Measurements from ENCODE around the gene ERGIC1. TPM values are rescaled to one million over a fixed set of nuclear protein-coding genes. Genes with fewer than 3 reads are reported as not detected.
A peak's percentile ranks its signal among the peaks of the same experiment; 100 is the strongest.

Gene ERGIC1
- total RNA-seq, 4 donors from 2014 or later: 54.4 to 108 (median 88.0) TPM

- peak overlapping the region; percentile 88 to 92 (median 90) for H3K27ac ChIP-seq
- H3K4me3 ChIP-seq: peak overlapping the region in 2 of 4 donors; percentile 5 to 7
- H3K4me1 ChIP-seq: peaks cover 52 to 60% of the 10 kb centered on the region in 2 donors
- H3K9me3 ChIP-seq: no peaks in the 10 kb centered on the region
- H3K27me3 ChIP-seq: no peaks in the 10 kb centered on the region
- no peaks in the 10 kb centered on the region for H3K36me3 ChIP-seq
- peak; percentile 78 to 88 for ATAC-seq
- intact Hi-C loops (cut with DNase I; ENCODE audit: low total_unique reads) (loop anchor here (1.0 to 2.0 kb wide), 3 partner anchors 18 to 73 kb away; no protein-coding TSS in a partner anchor), in situ Hi-C loops (cut with MboI; ENCODE audit: low sequenced_read_pairs in 4 of 4) (loop anchor here in 1 of 4 donors (10.0 kb wide), 1 partner anchor 69 kb away; no protein-coding TSS in a partner anchor)
- peak in 1 of 2 donors; percentile 63 for TF ChIP-seq POLR2A (IDR thresholded peaks at IDR 0.05)
- TF ChIP-seq, protein P1, sequence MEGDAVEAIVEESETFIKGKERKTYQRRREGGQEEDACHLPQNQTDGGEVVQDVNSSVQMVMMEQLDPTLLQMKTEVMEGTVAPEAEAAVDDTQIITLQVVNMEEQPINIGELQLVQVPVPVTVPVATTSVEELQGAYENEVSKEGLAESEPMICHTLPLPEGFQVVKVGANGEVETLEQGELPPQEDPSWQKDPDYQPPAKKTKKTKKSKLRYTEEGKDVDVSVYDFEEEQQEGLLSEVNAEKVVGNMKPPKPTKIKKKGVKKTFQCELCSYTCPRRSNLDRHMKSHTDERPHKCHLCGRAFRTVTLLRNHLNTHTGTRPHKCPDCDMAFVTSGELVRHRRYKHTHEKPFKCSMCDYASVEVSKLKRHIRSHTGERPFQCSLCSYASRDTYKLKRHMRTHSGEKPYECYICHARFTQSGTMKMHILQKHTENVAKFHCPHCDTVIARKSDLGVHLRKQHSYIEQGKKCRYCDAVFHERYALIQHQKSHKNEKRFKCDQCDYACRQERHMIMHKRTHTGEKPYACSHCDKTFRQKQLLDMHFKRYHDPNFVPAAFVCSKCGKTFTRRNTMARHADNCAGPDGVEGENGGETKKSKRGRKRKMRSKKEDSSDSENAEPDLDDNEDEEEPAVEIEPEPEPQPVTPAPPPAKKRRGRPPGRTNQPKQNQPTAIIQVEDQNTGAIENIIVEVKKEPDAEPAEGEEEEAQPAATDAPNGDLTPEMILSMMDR (IDR thresholded peaks at IDR 0.05 in 4 of 5, conservative IDR thresholded peaks at IDR 0.05 in 1 of 5): peak in 3 of 5 experiments; percentile 26 to 39 (median 34)
- peak; percentile 94 to 96 for DNase-seq
Measured at GRCh38 chr5:172795318-172795977, 38.6 kb upstream of the ERGIC1 start.

DNA sequence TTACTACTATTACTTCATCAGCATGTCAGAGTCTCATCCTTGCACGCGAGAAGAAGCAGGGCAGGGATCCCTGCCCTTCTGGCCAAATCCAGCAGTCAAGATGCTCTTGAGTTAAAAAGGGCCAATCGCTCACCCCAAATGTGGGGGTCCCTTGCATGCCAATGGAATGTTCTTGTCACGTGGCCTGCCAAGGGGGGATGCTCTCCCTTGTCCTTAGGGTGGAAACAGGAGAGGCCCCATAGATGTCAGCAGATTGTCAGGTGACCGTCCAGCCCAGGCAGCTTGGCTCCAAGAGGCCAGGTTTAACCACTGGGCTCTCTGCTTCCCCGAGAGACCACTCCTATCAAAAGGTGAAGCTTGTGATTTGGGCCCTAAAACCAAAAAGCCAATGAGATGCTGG lies 37.7 kb upstream of the ERGIC1 start:
- Histone ChIP-seq H3K4me3 (no peak overlapping the region), H3K9me3 (no peaks in the 10 kb centered on the region), H3K27ac (peak overlapping the region; percentile 88 to 92 (median 90)), H3K36me3 (no peaks in the 10 kb centered on the region), H3K27me3 (no peaks in the 10 kb centered on the region), H3K4me1 (peaks cover 45 to 53% of the 10 kb centered on the region in 2 donors)
- in situ Hi-C loops (cut with MboI; ENCODE audit: low sequenced_read_pairs in 4 of 4) (loop anchor here in 1 of 4 donors (10.0 kb wide), 1 partner anchor 68 kb away; no protein-coding TSS in a partner anchor), intact Hi-C loops (cut with DNase I; ENCODE audit: low total_unique reads) (no loop called here)
- no peak for DNase-seq
- no peak for TF ChIP-seq POLR2A (IDR thresholded peaks at IDR 0.05)
- TF ChIP-seq, protein P1 (IDR thresholded peaks at IDR 0.05 in 4 of 5, conservative IDR thresholded peaks at IDR 0.05 in 1 of 5): no peak
- ATAC-seq: no peak

DNA sequence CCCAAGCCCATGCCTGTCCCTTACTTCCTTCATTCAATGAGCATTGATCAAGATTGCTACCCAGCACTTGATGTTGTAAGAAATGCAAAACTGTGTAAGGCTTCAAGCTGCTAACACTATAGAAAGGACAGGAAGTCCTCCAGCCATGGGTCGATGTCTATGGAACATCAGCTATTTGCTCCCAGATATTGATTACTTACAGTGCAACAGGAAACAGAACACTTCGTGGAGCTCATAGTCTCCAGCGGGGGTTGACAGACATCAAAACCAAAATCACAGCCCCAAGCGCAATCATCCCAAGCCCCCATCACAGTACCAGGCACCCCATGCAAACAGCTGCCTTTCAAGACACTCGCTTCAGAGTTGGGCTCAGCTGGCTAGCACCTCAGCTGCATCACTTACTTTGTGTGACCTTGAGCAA lies 36.3 kb upstream of the ERGIC1 start:
- Histone ChIP-seq H3K27ac (peak overlapping the region; percentile 54 to 92 (median 62)), H3K4me3 (no peak overlapping the region), H3K36me3 (no peaks in the 10 kb centered on the region), H3K4me1 (peaks cover 32 to 38% of the 10 kb centered on the region in 2 donors), H3K27me3 (no peaks in the 10 kb centered on the region), H3K9me3 (no peaks in the 10 kb centered on the region)
- DNase-seq: no peak
- in situ Hi-C loops (cut with MboI; ENCODE audit: low sequenced_read_pairs in 4 of 4): loop anchor here in 1 of 4 donors (10.0 kb wide), 1 partner anchor 67 kb away; no protein-coding TSS in a partner anchor
- intact Hi-C loops (cut with DNase I; ENCODE audit: low total_unique reads): no loop called here
- TF ChIP-seq POLR2A (IDR thresholded peaks at IDR 0.05): no peak
- TF ChIP-seq, protein P1 (IDR thresholded peaks at IDR 0.05 in 4 of 5, conservative IDR thresholded peaks at IDR 0.05 in 1 of 5): no peak
- ATAC-seq: no peak

- Histone ChIP-seq H3K27me3 (no peaks in the 10 kb centered on the region), H3K27ac (peak overlapping the region; percentile 54 to 92 (median 62)), H3K36me3 (no peaks in the 10 kb centered on the region), H3K4me1 (peaks cover 24 to 30% of the 10 kb centered on the region in 2 donors), H3K4me3 (no peak overlapping the region), H3K9me3 (no peaks in the 10 kb centered on the region)
- DNase-seq: no peak
- no peak for ATAC-seq
- intact Hi-C loops (cut with DNase I; ENCODE audit: low total_unique reads) (no loop called here), in situ Hi-C loops (cut with MboI; ENCODE audit: low sequenced_read_pairs in 4 of 4) (loop anchor here in 1 of 4 donors (10.0 kb wide), 1 partner anchor 66 kb away; no protein-coding TSS in a partner anchor)
- TF ChIP-seq POLR2A (IDR thresholded peaks at IDR 0.05): no peak
- TF ChIP-seq, protein P1 (IDR thresholded peaks at IDR 0.05 in 4 of 5, conservative IDR thresholded peaks at IDR 0.05 in 1 of 5): no peak
Measured at GRCh38 chr5:172798422-172799215, 35.4 kb upstream of the ERGIC1 start.
